A673 (cell line): ENCODE measurements around the gene CTIF.

Experiments used
- EZH2 ChIP-seq: fragments of 200-600 bp; sonication (generic); IDR thresholded peaks from 2 replicates; pipeline ENCODE4 v1.6.1; 2017; ENCODE audit warnings: borderline replicate concordance, low read depth, mild to moderate bottlenecking, mixed read lengths, antibody characterized with exemption, low read length; ENCODE audit not compliant: poor library complexity, severe bottlenecking
- TF ChIP-seq, protein P1 (sequence below): fragments of 300-800, 200-600 bp; sonication (generic); conservative IDR thresholded peaks from 2 replicates; pipeline ENCODE4 v1.5.1; 2017; ENCODE audit warnings: low read depth, mild to moderate bottlenecking, antibody characterized with exemption, low read length, moderate library complexity, mixed read lengths

DNA sequence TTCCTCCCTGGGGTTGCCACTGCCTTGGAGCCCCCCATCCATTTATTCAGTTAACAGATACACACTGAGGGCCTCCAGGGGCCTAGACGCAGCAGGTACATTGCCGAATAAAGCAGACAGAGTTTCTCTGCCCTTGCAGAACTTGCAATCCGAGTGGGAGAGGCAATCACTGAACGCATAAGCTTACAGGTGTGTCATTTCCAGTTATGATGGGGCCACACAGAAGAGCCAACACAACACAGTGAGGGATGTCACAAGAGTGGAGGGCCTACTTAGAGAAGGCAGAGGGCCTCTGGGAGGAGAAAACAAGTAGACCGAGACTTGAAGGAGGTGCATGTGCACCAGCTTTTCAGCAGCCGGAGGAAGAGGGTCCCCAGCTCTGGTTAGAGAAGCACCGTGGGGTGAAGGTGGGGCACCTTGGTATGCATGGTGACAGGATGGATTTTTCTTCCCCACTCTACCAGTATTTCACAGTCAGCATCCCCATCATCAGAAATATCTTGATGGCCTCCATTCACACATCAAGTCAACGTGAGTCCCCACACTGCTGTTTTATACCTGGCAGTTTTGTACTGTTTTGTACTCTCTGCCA lies 261.0 kb downstream of the CTIF start:
- TF ChIP-seq, protein P1, sequence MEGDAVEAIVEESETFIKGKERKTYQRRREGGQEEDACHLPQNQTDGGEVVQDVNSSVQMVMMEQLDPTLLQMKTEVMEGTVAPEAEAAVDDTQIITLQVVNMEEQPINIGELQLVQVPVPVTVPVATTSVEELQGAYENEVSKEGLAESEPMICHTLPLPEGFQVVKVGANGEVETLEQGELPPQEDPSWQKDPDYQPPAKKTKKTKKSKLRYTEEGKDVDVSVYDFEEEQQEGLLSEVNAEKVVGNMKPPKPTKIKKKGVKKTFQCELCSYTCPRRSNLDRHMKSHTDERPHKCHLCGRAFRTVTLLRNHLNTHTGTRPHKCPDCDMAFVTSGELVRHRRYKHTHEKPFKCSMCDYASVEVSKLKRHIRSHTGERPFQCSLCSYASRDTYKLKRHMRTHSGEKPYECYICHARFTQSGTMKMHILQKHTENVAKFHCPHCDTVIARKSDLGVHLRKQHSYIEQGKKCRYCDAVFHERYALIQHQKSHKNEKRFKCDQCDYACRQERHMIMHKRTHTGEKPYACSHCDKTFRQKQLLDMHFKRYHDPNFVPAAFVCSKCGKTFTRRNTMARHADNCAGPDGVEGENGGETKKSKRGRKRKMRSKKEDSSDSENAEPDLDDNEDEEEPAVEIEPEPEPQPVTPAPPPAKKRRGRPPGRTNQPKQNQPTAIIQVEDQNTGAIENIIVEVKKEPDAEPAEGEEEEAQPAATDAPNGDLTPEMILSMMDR = no peak
- no peak for TF ChIP-seq EZH2
